DMS114 treated with DMSO at 0.1 percent for 48 hours (cell line): Measurements from ENCODE around the gene NEDD4L.
"Not testable (repeated sequence)": the region's sequence is repeated elsewhere in the genome, so short reads cannot be mapped to it uniquely, and the experiment has no call there.

Experiments used
- DNase-seq: peaks from one replicate; lab custom pipeline; 2025; ENCODE audit not compliant: unreplicated experiment; lab: John Stamatoyannopoulos, UW

Gene NEDD4L

GRCh38 chr18:58026395-58026794 lies 17.6 kb upstream of the NEDD4L start:
- no peak for DNase-seq

- no peak for DNase-seq
Measured at GRCh38 chr18:58026857-58027256, 17.2 kb upstream of the NEDD4L start.

- DNase-seq = no peak
Measured at GRCh38 chr18:58027341-58027740, 16.7 kb upstream of the NEDD4L start.

GRCh38 chr18:58028109-58028784 lies 15.8 kb upstream of the NEDD4L start:
- no peak for DNase-seq

- DNase-seq = no peak
Measured at GRCh38 chr18:58032233-58032632, 11.8 kb upstream of the NEDD4L start.

- DNase-seq = no peak
Measured at GRCh38 chr18:58033216-58033615, 10.8 kb upstream of the NEDD4L start.

GRCh38 chr18:58034370-58034769 lies 9.7 kb upstream of the NEDD4L start:
- no peak for DNase-seq

- no peak for DNase-seq
Measured at GRCh38 chr18:58037163-58037562, 6.9 kb upstream of the NEDD4L start.

GRCh38 chr18:58038063-58038462 lies 6.0 kb upstream of the NEDD4L start:
- DNase-seq = no peak

- no peak for DNase-seq
Measured at GRCh38 chr18:58041633-58042032, 2.4 kb upstream of the NEDD4L start.

GRCh38 chr18:58042826-58043490 lies 1.1 kb upstream of the NEDD4L start:
- DNase-seq = no peak

- DNase-seq = no peak
Measured at GRCh38 chr18:58044370-58045241, 580 bp downstream of the NEDD4L start.

GRCh38 chr18:58045242-58046092 lies 1.4 kb downstream of the NEDD4L start:
- DNase-seq = no peak

- no peak for DNase-seq
Measured at GRCh38 chr18:58046093-58046793, 2.2 kb downstream of the NEDD4L start.

GRCh38 chr18:58046794-58047555 lies 2.9 kb downstream of the NEDD4L start:
- DNase-seq = no peak

GRCh38 chr18:58047556-58047882 lies 3.5 kb downstream of the NEDD4L start:
- DNase-seq = no peak

GRCh38 chr18:58048081-58048642 lies 4.1 kb downstream of the NEDD4L start:
- no peak for DNase-seq

- DNase-seq = no peak
Measured at GRCh38 chr18:58049000-58049688, 5.1 kb downstream of the NEDD4L start.

GRCh38 chr18:58050963-58051362 lies 6.9 kb downstream of the NEDD4L start:
- not testable (repeated sequence) for DNase-seq
